ENCODE measurements around the gene CSK.

The CSK gene

DNA sequence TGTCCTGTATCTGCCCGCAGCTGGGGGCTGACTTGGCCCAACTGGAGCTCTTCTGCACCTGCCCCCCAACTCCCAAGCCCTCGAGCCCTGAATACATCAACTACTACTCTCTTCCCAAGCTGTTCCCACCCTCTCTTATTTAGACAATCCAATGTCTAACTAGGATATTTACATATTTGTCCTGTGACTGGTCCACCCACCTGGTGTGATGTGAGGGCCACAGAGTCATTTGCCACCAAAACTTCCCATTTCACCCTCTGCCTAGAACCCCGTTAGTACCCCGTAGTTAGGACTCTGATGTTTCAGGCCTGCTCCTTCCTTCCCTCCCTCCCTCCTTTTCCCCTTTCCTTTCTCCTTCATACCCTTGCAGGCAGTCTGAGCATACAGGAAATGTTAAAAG is 50.9 kb downstream of the CSK start:
- WGBS, 2 experiments: 91% methylated on average over 4 of the region's 4 CpGs
- Histone ChIP-seq H3K36me3 (ENCODE audit: control insufficient read depth, insufficient read depth, low read length) (no peaks in the 10 kb centered on the region), H3K27me3 (ENCODE audit: control insufficient read depth, insufficient read depth, low read length, poor library complexity, severe bottlenecking) (peaks cover 15% of the 10 kb centered on the region), H3K9me3 (ENCODE audit: control insufficient read depth, low read length) (no peaks in the 10 kb centered on the region), H3K4me3 (ENCODE audit: insufficient read depth, low read depth, low read length) (no peak overlapping the region), H3K27ac (ENCODE audit: insufficient read depth, low read depth, low read length, poor library complexity, severe bottlenecking) (no peak overlapping the region), H3K4me1 (ENCODE audit: control insufficient read depth, insufficient read depth, low read length) (no peaks in the 10 kb centered on the region)

DNA sequence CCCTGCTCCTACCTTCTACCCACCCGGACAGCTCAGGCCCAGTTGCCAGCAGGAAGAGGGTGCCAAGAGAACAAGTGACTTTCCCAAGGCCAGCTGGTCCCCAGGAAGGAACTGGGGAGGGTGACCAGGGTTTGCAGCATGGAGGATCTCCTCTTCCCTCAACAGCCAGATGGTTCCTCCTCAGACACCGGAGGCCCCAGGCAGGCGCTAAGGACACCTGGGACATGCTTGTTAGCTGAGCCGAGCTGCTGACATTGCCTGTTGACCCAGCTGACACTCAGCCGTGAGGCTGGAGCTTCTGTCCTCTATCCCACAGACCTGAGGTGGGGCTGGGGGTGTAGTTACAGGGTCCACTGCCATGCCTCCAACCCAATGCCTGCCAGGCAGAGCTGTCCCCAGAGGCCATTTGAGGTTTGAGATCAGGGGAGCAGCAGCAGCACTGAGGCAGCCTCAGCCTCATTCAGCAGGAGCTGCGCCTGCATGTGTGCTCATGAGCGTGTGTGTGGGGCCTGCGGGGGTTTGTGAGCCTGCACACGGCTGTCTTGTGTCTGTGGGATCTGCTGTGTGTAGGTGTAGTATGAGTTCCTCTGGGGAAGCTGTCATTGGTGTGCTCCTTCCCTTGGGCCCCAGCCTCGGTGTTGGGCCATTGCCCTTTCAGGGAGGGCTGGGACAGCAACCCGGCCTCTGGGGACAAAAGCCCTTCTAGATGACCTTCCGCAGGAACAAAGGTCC is 51.7 kb downstream of the CSK start:
- Histone ChIP-seq H3K4me3 (ENCODE audit: insufficient read depth, low read depth, low read length) (no peak overlapping the region), H3K27me3 (ENCODE audit: control insufficient read depth, insufficient read depth, low read length, poor library complexity, severe bottlenecking) (peaks cover 8% of the 10 kb centered on the region), H3K36me3 (ENCODE audit: control insufficient read depth, insufficient read depth, low read length) (no peaks in the 10 kb centered on the region), H3K9me3 (ENCODE audit: control insufficient read depth, low read length) (no peaks in the 10 kb centered on the region), H3K4me1 (ENCODE audit: control insufficient read depth, insufficient read depth, low read length) (no peaks in the 10 kb centered on the region), H3K27ac (ENCODE audit: insufficient read depth, low read depth, low read length, poor library complexity, severe bottlenecking) (no peak overlapping the region)
- 94% methylated on average over 12 of the region's 12 CpGs for WGBS, 2 experiments

DNA sequence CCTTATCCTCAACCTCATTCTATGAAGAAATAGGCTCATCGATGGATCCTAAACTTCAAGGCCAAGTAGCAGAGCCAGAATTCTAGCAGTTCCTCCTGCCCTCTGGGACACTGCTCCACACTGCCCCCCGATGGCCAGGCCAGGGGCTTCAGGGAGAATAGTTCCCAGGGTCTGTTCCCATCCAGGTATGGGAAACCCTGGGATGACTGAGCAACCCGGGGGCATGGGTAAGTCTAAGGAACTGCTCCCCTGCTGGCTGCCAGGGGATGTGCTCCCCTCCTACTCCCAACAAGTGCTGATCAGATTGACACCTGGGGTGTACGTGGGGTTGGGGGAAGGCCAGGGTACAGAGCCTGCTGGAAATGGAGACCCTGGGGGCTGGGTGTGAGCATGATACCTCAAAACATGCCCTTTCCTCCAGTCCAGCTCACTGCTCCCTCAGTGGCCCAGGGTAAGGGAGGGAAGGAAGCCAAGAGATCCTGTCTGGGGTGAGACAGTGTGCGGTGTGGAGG is 53.5 kb downstream of the CSK start:
- Histone ChIP-seq H3K36me3 (ENCODE audit: control insufficient read depth, insufficient read depth, low read length) (no peaks in the 10 kb centered on the region), H3K27me3 (ENCODE audit: control insufficient read depth, insufficient read depth, low read length, poor library complexity, severe bottlenecking) (no peaks in the 10 kb centered on the region), H3K9me3 (ENCODE audit: control insufficient read depth, low read length) (no peaks in the 10 kb centered on the region), H3K4me1 (ENCODE audit: control insufficient read depth, insufficient read depth, low read length) (no peaks in the 10 kb centered on the region), H3K4me3 (ENCODE audit: insufficient read depth, low read depth, low read length) (no peak overlapping the region), H3K27ac (ENCODE audit: insufficient read depth, low read depth, low read length, poor library complexity, severe bottlenecking) (no peak overlapping the region)
- WGBS, 2 experiments: 47 to 53% methylated on average over 5 of the region's 5 CpGs

DNA sequence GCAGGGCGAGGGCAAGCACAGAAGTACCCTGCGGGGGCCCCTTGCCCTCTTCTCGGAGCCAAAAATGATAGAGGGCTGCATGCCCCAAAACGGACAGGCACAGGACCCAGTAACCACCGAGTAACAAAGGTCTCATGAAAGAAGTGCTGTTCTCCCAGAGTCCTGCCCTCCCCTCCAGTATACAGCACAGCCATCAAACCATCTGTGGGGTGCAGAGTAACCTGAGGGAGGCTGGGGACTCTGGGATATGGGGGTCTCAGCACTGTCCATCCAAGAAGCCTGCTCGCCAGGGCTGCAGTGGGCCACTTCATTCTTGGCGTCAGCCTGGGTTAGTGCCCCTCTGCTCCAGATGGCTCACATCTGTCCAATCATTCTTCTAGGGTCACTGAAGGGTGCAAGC is 55.0 kb downstream of the CSK start:
- Histone ChIP-seq H3K4me1 (ENCODE audit: control insufficient read depth, insufficient read depth, low read length) (peaks cover 3% of the 10 kb centered on the region), H3K27me3 (ENCODE audit: control insufficient read depth, insufficient read depth, low read length, poor library complexity, severe bottlenecking) (no peaks in the 10 kb centered on the region), H3K27ac (ENCODE audit: insufficient read depth, low read depth, low read length, poor library complexity, severe bottlenecking) (no peak overlapping the region), H3K36me3 (ENCODE audit: control insufficient read depth, insufficient read depth, low read length) (no peaks in the 10 kb centered on the region), H3K9me3 (ENCODE audit: control insufficient read depth, low read length) (no peaks in the 10 kb centered on the region), H3K4me3 (ENCODE audit: insufficient read depth, low read depth, low read length) (no peak overlapping the region)
- 95 to 96% methylated on average over 7 of the region's 7 CpGs for WGBS, 2 experiments

DNA sequence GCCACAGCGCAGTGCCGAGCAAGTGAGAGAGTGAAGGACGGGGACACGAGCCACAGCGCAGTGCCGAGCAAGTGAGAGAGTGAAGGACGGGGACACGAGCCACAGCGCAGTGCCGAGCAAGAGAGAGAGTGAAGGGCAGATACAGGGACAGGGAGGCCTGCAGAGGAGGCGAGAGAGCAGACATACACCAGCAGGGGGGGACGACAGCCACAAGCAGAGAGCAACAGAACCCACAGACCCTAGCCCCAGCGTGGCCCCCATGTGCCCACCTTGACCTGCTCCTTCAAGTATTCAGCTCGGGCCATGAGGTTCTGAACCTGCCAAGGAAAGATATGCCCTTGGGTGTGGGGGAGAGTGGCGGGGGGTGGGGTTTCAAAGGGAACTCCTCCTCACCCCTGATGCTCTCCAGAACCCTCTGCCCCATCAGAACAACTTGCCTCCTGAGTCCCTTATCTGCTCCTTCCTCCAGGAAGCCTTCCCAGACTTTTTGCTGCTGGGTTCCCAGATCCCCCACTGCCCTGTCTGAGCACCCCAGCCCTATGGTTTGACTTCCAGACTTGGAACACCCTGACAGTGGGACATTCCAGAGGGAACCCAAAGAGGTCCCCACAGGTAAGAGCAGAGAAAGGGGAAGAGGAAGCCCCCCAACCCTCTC is 55.7 kb downstream of the CSK start:
- Histone ChIP-seq H3K4me3 (ENCODE audit: insufficient read depth, low read depth, low read length) (no peak overlapping the region), H3K4me1 (ENCODE audit: control insufficient read depth, insufficient read depth, low read length) (peaks cover 7% of the 10 kb centered on the region), H3K36me3 (ENCODE audit: control insufficient read depth, insufficient read depth, low read length) (no peaks in the 10 kb centered on the region), H3K27me3 (ENCODE audit: control insufficient read depth, insufficient read depth, low read length, poor library complexity, severe bottlenecking) (no peaks in the 10 kb centered on the region), H3K9me3 (ENCODE audit: control insufficient read depth, low read length) (no peaks in the 10 kb centered on the region), H3K27ac (ENCODE audit: insufficient read depth, low read depth, low read length, poor library complexity, severe bottlenecking) (no peak overlapping the region)
- WGBS, 2 experiments: 90 to 92% methylated on average over 14 to 15 of the region's 15 CpGs

DNA sequence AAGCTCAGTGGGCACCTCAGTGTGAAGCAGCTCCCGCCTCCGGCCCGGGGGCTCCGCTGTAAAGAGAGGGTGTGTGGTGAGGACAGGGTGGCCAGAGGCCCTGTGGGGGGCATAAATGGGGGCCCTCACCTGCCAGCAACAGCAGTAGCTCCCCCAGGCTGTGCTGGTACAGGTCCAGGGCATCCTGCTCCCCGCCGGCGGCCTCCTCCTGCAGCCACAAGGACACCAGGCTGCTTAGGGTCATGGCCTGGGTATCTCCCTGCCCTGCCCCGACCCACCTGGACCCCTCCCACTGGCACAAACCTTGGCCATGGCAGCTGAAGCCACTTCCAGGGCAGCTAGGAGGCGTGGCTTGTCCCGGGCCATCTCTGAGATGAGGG is 56.2 kb downstream of the CSK start:
- H3K4me1 ChIP-seq (ENCODE audit: control insufficient read depth, insufficient read depth, low read length): peaks cover 7% of the 10 kb centered on the region
- WGBS, 2 experiments: 94% methylated on average over 10 of the region's 10 CpGs
- no peaks in the 10 kb centered on the region for H3K27me3 ChIP-seq (ENCODE audit: control insufficient read depth, insufficient read depth, low read length, poor library complexity, severe bottlenecking)
- no peak overlapping the region for H3K27ac ChIP-seq (ENCODE audit: insufficient read depth, low read depth, low read length, poor library complexity, severe bottlenecking)
- H3K36me3 ChIP-seq (ENCODE audit: control insufficient read depth, insufficient read depth, low read length): no peaks in the 10 kb centered on the region
- no peak overlapping the region for H3K4me3 ChIP-seq (ENCODE audit: insufficient read depth, low read depth, low read length)
- no peaks in the 10 kb centered on the region for H3K9me3 ChIP-seq (ENCODE audit: control insufficient read depth, low read length)

DNA sequence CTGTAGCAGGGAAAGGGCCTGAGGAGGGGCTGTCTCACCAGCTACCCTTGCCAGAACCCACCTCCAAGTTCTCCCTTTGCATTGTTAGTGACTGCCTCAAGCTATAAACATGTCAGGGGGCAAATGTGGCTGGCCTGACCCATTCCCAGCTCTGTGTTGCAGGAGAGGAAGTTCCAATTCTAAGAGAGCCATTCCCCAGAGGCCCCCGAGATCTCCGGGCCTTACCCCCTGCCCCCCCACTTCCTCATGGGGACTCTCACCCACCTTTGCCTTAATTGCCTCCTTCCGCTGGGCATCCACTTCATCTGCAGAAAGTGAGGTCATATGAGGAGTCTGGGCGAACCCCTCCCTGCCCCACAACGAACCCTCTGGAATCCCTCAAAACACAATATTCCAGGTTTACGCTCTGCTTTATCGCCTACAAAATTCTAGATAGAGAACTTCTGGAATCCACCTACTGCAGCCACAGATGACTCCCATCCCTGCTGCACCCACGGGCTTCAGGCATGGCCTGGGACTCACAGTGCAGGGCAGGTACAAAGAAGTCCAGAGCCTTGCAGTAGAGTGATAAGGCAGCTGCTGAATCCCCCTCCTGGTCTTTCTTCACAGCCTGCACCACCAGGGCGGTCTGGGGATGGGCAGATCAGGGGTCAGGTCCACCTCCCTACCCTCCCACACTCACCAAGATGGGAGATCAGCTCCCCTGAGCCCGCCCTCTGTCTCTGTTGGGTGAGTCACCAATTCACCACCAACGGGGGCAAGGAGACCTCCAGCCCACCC is 57.1 kb downstream of the CSK start:
- 92 to 93% methylated on average over 11 of the region's 11 CpGs for WGBS, 2 experiments
- no peak overlapping the region for H3K27ac ChIP-seq (ENCODE audit: insufficient read depth, low read depth, low read length, poor library complexity, severe bottlenecking)
- H3K9me3 ChIP-seq (ENCODE audit: control insufficient read depth, low read length): no peaks in the 10 kb centered on the region
- no peaks in the 10 kb centered on the region for H3K27me3 ChIP-seq (ENCODE audit: control insufficient read depth, insufficient read depth, low read length, poor library complexity, severe bottlenecking)
- H3K4me1 ChIP-seq (ENCODE audit: control insufficient read depth, insufficient read depth, low read length): peaks cover 15% of the 10 kb centered on the region
- no peaks in the 10 kb centered on the region for H3K36me3 ChIP-seq (ENCODE audit: control insufficient read depth, insufficient read depth, low read length)
- no peak overlapping the region for H3K4me3 ChIP-seq (ENCODE audit: insufficient read depth, low read depth, low read length)

DNA sequence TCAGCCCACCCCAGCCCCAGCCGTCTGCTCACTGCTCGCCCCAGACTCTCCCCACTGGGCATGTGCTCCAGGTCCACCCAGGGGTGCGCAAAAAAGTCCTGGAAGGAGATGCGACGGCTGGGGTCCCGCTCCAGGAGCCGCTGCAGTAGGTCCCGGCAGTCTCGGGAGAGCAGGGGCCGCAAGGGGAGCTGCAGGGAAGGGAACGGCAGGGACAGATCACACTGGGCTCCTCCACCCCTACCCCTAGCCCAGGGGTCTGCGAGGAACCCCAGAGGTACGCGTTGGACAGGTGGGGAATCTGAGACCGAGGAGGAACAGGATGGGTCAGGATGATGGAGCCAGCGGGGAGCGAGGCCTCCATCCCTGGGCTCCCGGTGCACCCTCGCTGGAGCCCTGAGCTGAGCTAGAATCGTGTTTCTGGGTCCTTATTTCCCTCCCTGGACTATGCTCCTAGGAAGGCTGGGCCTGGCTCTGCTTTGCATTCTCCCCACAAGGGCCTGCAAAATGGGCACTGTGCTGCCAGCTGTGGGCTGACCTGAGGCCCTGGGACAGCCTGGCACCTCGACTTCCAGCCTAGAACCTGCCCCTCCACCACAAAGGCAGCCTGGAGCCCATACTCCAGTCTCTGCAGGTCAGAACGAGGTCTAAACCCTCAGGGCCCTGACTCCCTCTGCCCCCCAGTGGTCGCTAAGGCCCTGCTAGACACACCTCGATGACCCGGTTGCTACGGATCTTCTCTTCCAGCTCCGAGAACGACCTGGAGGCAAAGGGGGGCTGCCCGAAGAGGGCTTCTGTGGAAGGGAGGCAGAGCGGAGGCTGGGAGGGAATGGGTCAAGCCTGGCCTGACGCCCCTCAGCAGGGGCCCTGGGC is 57.9 kb downstream of the CSK start:
- 86 to 88% methylated on average over 31 of the region's 31 CpGs for WGBS, 2 experiments

DNA sequence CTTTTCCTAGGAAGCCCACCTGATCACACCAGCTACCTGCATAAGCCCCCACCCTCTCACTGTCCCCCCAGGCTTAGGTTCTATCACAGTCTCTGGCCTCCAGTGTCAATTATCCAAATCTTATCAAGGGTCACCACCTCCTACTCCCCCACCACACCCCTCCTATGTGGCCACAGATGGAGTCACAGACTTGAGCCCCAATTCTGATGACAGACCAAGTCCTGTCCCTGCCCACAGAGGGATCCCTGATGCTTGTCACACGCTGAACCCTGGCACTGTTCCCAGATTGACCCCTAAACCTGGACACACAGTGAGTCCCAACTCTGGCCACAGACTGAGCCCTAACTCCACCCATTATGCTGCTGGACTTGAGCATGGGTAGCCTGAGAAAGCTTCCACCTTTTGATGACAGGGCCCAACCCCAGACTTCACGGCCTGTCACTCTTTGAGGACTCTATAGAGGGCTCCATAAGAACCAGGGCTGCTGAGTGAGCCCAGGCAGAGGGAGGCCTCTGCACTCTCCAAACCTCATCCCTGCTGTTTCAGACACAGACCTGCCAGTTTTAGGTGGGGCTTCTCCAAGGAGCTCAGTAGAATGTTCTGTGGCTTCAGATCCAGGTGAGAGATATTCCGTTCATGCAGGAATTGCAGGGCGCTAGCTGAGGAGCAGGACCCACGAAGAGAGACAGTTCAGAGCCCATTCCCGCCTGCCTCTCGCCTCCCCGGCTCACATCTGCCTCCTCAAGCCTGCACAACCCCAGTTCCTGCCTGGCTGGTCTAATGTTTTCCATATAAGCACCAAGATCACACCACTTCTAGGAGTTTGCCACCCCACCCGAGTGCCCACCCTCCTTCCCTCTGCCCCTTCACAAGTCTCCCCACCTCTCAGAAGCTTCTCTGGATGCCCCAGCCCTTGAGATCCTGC is 59.2 kb downstream of the CSK start:
- H3K36me3 ChIP-seq (ENCODE audit: control insufficient read depth, insufficient read depth, low read length): no peaks in the 10 kb centered on the region
- H3K4me1 ChIP-seq (ENCODE audit: control insufficient read depth, insufficient read depth, low read length): peaks cover 26% of the 10 kb centered on the region
- no peak overlapping the region for H3K4me3 ChIP-seq (ENCODE audit: insufficient read depth, low read depth, low read length)
- no peaks in the 10 kb centered on the region for H3K9me3 ChIP-seq (ENCODE audit: control insufficient read depth, low read length)
- H3K27me3 ChIP-seq (ENCODE audit: control insufficient read depth, insufficient read depth, low read length, poor library complexity, severe bottlenecking): no peaks in the 10 kb centered on the region
- 95% methylated on average over 9 of the region's 9 CpGs for WGBS, 2 experiments
- H3K27ac ChIP-seq (ENCODE audit: insufficient read depth, low read depth, low read length, poor library complexity, severe bottlenecking): no peak overlapping the region

More for the DNA sequence above, 57.9 kb downstream of the CSK start:
- Histone ChIP-seq H3K4me3 (ENCODE audit: insufficient read depth, low read depth, low read length) (no peak overlapping the region), H3K36me3 (ENCODE audit: control insufficient read depth, insufficient read depth, low read length) (no peaks in the 10 kb centered on the region), H3K27ac (ENCODE audit: insufficient read depth, low read depth, low read length, poor library complexity, severe bottlenecking) (no peak overlapping the region), H3K9me3 (ENCODE audit: control insufficient read depth, low read length) (no peaks in the 10 kb centered on the region), H3K27me3 (ENCODE audit: control insufficient read depth, insufficient read depth, low read length, poor library complexity, severe bottlenecking) (no peaks in the 10 kb centered on the region), H3K4me1 (ENCODE audit: control insufficient read depth, insufficient read depth, low read length) (peaks cover 23% of the 10 kb centered on the region)
